Endothelial cell of umbilical vein (primary cell): ENCODE results near the gene ANXA9. TPM values are rescaled to one million over a fixed set of nuclear protein-coding genes. Genes with fewer than 3 reads are reported as not detected.

ENCODE experiments used
- BruUV-seq: library from RNA; stranded (reverse); fragments of 400-500 nt; replicated peaks from 2 replicates; lab custom pipeline; 2021; lab: Mats Ljungman, UMichigan
- CTCF ChIA-PET: fragments of 300-600, 350-600 bp; sonication (Branson Sonifier 250); formaldehyde crosslinking; loops from one replicate; lab custom pipeline; 2021; ENCODE audit warnings: antibody characterized with exemption, inconsistent platforms; lab: Charles Lee
- POLR2A ChIA-PET: fragments of 300-600, 350-600 bp; sonication (Branson Sonifier 250); formaldehyde crosslinking; loops from one replicate; lab custom pipeline; 2021; ENCODE audit warnings: antibody characterized with exemption, inconsistent platforms; lab: Charles Lee
- DNase-seq: peaks from one replicate; pipeline ENCODE4 v3.0.0-alpha.2; 2011; ENCODE audit warnings: low read depth, low spot score
- FAIRE-seq: peaks from 2 replicates; lab custom pipeline; 2011; peaks lifted over from hg19 to GRCh38; lab: Jason Lieb, UNC
- H2AFZ ChIP-seq: 2 replicates; pipeline ENCODE4 v1.6.0; 2012; ENCODE audit warnings: low read depth, low read length, control low read depth, inconsistent platforms
- H3K27ac ChIP-seq: 2 replicates; pipeline ENCODE4 v1.5.1; 2011; ENCODE audit warnings: low read depth, mild to moderate bottlenecking, control low read depth, low read length, moderate library complexity; ENCODE audit not compliant: insufficient read depth
- H3K27me3 ChIP-seq, 2 experiments: 2 replicates each; pipeline versions ENCODE4 v1.6.0 to v1.6.1; 2011; ENCODE audit warnings: low read length in 2 of 2, mixed read lengths in 1 of 2; ENCODE audit not compliant: control insufficient read depth in 2 of 2, insufficient read depth in 2 of 2
- H3K36me3 ChIP-seq, 2 experiments: 2 replicates in 1 of 2; 3 replicates in 1 of 2; pipeline ENCODE4 v1.5.1; 2011; ENCODE audit warnings: low read length in 2 of 2, mild to moderate bottlenecking in 1 of 2, moderate library complexity in 1 of 2; ENCODE audit not compliant: control insufficient read depth in 2 of 2, insufficient read depth in 2 of 2; ENCODE audit errors: extremely low read depth in 1 of 2
- H3K4me1 ChIP-seq: 3 replicates; pipeline ENCODE4 v1.5.1; 2011; ENCODE audit warnings: mild to moderate bottlenecking, low read length; ENCODE audit not compliant: control insufficient read depth, insufficient read depth; ENCODE audit errors: extremely low read depth
- H3K4me2 ChIP-seq: 2 replicates; pipeline ENCODE4 v1.6.1; 2011; ENCODE audit warnings: low read length, control low read depth, mixed read lengths; ENCODE audit not compliant: insufficient read depth
- H3K4me3 ChIP-seq, 3 experiments: fragments of 200-600 bp in 1 of 3; sonication (generic), shearing (Covaris generic) in 1 of 3; replicated peaks in 1 of 3; 2 replicates each; pipeline ENCODE4 v1.5.1; 2011 to 2016; ENCODE audit warnings: control low read depth in 3 of 3, low read length in 3 of 3, mild to moderate bottlenecking in 2 of 3, inconsistent platforms in 1 of 3, low read depth in 1 of 3, moderate library complexity in 1 of 3; ENCODE audit not compliant: insufficient read depth in 1 of 3
- H3K79me2 ChIP-seq: 2 replicates; pipeline ENCODE4 v1.6.0; 2012; ENCODE audit warnings: low read length, inconsistent platforms; ENCODE audit not compliant: control insufficient read depth, insufficient read depth
- H3K9ac ChIP-seq: replicated peaks from 2 replicates; pipeline ENCODE3; 2011; ENCODE audit warnings: low read length, control low read depth; ENCODE audit not compliant: insufficient read depth; ENCODE audit errors: extremely low read depth
- H3K9me1 ChIP-seq: replicated peaks from 3 replicates; pipeline ENCODE4 v1.6.0; 2011; ENCODE audit warnings: mild to moderate bottlenecking, low read length; ENCODE audit not compliant: control insufficient read depth, insufficient read depth; ENCODE audit errors: extremely low read depth
- H3K9me3 ChIP-seq: replicated peaks from 2 replicates; pipeline ENCODE4 v1.5.1; 2012; ENCODE audit warnings: low read length, inconsistent platforms; ENCODE audit not compliant: control insufficient read depth, insufficient read depth
- H4K20me1 ChIP-seq: replicated peaks from 2 replicates; pipeline ENCODE3; 2011; ENCODE audit warnings: mild to moderate bottlenecking, low read length; ENCODE audit not compliant: control insufficient read depth, insufficient read depth; ENCODE audit errors: extremely low read depth
- EZH2 ChIP-seq: IDR thresholded peaks from 2 replicates; pipeline ENCODE4 v1.6.1; 2012; ENCODE audit warnings: borderline replicate concordance, low read depth, mild to moderate bottlenecking, moderate library complexity, low read length, inconsistent platforms; ENCODE audit not compliant: severe bottlenecking
- FOS ChIP-seq: IDR thresholded peaks from 2 replicates; pipeline ENCODE4 v1.6.1; 2011; ENCODE audit warnings: mild to moderate bottlenecking, low read length, moderate library complexity, borderline replicate concordance; ENCODE audit not compliant: insufficient read depth
- GATA2 ChIP-seq: IDR thresholded peaks from 2 replicates; pipeline ENCODE4 v1.7.0; 2011; ENCODE audit warnings: low read depth, mild to moderate bottlenecking, moderate library complexity, mixed read lengths, low read length; ENCODE audit not compliant: insufficient read length, insufficient read depth
- JUN ChIP-seq: IDR thresholded peaks from 2 replicates; pipeline ENCODE4 v1.6.1; 2011; ENCODE audit warnings: borderline replicate concordance, low read depth; ENCODE audit not compliant: insufficient read length, insufficient read depth
- MYC ChIP-seq: IDR thresholded peaks from one replicate; pipeline ENCODE4 v1.6.1; 2011; ENCODE audit warnings: mild to moderate bottlenecking, low read depth, low read length
- POLR2A ChIP-seq: IDR thresholded peaks from 2 replicates; pipeline ENCODE4 v1.6.1; 2012; ENCODE audit warnings: low read depth, mild to moderate bottlenecking, control low read depth, low read length
- POLR2AphosphoS5 ChIP-seq: IDR thresholded peaks from 2 replicates; pipeline ENCODE4 v1.6.1; 2012; ENCODE audit warnings: low read depth, mild to moderate bottlenecking, control low read depth, low read length, moderate library complexity; ENCODE audit not compliant: insufficient read depth
- dilution Hi-C: fragments of 300-500 bp; cut with MboI; formaldehyde crosslinking; loops from one replicate; pipeline ENCODE4 v1.15.0; 2019; ENCODE audit warnings: low sequenced_read_pairs; ENCODE audit not compliant: extremely low pct_ligation_motif_present
- intact Hi-C: fragments of 100-400 bp; cut with micrococcal nuclease; formaldehyde crosslinking; loops from one replicate; pipeline ENCODE4 v1.10.0; 2022
- polyA plus RNA-seq, 4 experiments: library from polyadenylated mRNA; depleted of rRNA in 3 of 4; stranded (reverse) in 3 of 4; unstranded in 1 of 4; fragments of >200 nt; gene quantifications; 2 replicates each; pipeline versions ENCODE4 v1.2.1 to v1.2.3, GENCODE V29; 2011 to 2012; ENCODE audit warnings: missing spikeins in 1 of 4
- total RNA-seq: library from RNA; stranded (reverse); gene quantifications from 2 replicates; pipeline ENCODE4 v1.2.3, GENCODE V29; 2021
- TF ChIP-seq, protein P1 (sequence below), 2 donors: IDR thresholded peaks; 1 replicate in 1 of 2; 2 replicates in 1 of 2; pipeline ENCODE4 v1.5.1; 2011; ENCODE audit warnings: low read length in 2 of 2, mild to moderate bottlenecking in 2 of 2, moderate library complexity in 2 of 2, control low read depth in 1 of 2, inconsistent platforms in 1 of 2, low read depth in 1 of 2; ENCODE audit not compliant: insufficient read depth in 1 of 2; ENCODE audit errors: extremely low read depth in 1 of 2
- TF ChIP-seq, protein P2 (sequence below): IDR thresholded peaks from 2 replicates; pipeline ENCODE4 v1.6.1; 2011; ENCODE audit not compliant: insufficient read depth, insufficient read length

The ANXA9 gene
- total and polyA plus RNA-seq, 2 donors (not counting 3 experiments of a cell fraction or from before 2014, with no cell fraction given), result not detected

DNA sequence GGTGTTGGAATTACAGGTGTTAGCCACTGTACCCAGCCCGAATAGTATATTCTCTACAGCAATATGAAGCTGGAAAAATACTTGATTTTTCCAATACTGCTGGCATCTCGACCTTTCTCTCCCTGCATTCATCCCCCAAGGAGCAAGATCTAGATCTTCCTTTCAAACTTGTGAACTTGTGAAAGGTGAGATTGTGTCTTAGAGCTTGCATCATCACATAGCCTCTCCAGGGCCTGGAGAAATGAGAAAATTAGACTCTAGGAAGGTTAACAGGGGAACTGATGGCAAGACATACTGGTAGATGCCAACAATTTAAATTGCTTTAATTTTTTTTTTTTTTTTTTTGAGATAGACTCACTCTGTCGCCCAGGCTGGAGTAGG lies 28.2 kb downstream of the ANXA9 start:
- Histone ChIP-seq H3K9ac (no peak overlapping the region), H3K4me3 (no peak overlapping the region), H3K4me2 (no peak overlapping the region), H2AFZ (no peak overlapping the region), H3K4me1 (peaks cover 28% of the 10 kb centered on the region), H3K36me3 (no peaks in the 10 kb centered on the region), H3K9me3 (no peaks in the 10 kb centered on the region), H3K79me2 (no peaks in the 10 kb centered on the region), H3K27me3 (no peaks in the 10 kb centered on the region), H4K20me1 (no peaks in the 10 kb centered on the region), H3K9me1 (no peaks in the 10 kb centered on the region), H3K27ac (no peak overlapping the region)
- no peak for FAIRE-seq
- DNase-seq, result no peak
- dilution Hi-C loops, result no loop called here
- BruUV-seq, result no TSS peak
- CTCF ChIA-PET, result interaction anchor here (0.7 to 1.7 kb wide), 3 partner anchors 14 to 152 kb away, joined by 3 to 4 read pairs (median 3); no protein-coding TSS in a partner anchor
- TF ChIP-seq, protein P1, sequence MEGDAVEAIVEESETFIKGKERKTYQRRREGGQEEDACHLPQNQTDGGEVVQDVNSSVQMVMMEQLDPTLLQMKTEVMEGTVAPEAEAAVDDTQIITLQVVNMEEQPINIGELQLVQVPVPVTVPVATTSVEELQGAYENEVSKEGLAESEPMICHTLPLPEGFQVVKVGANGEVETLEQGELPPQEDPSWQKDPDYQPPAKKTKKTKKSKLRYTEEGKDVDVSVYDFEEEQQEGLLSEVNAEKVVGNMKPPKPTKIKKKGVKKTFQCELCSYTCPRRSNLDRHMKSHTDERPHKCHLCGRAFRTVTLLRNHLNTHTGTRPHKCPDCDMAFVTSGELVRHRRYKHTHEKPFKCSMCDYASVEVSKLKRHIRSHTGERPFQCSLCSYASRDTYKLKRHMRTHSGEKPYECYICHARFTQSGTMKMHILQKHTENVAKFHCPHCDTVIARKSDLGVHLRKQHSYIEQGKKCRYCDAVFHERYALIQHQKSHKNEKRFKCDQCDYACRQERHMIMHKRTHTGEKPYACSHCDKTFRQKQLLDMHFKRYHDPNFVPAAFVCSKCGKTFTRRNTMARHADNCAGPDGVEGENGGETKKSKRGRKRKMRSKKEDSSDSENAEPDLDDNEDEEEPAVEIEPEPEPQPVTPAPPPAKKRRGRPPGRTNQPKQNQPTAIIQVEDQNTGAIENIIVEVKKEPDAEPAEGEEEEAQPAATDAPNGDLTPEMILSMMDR (IDR thresholded peaks at IDR 0.05; ENCODE audit: extremely low read depth in 1 of 2, insufficient read depth in 1 of 2, low read depth in 1 of 2, low read length in 2 of 2), result no peak
- TF ChIP-seq, protein P2, sequence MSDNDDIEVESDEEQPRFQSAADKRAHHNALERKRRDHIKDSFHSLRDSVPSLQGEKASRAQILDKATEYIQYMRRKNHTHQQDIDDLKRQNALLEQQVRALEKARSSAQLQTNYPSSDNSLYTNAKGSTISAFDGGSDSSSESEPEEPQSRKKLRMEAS, result no peak
- TF ChIP-seq FOS (no peak), GATA2 (no peak), JUN (no peak), MYC (no peak), POLR2A (no peak), EZH2 (no peak), POLR2AphosphoS5 (no peak)
- POLR2A ChIA-PET, result no interaction called here
- intact Hi-C loops, result no loop called here
